Tracheal epithelial cell (primary cell): ENCODE results near the gene DNAJB4. TPM values are rescaled to one million over a fixed set of nuclear protein-coding genes. Genes with fewer than 3 reads are reported as not detected.

ENCODE experiments used
- total RNA-seq: library from RNA; depleted of rRNA; stranded (reverse); fragments of >200 nt; gene quantifications from 2 replicates; pipeline ENCODE4 v1.2.1, GENCODE V29; 2014

DNAJB4 gene
- total RNA-seq, result 9.9 and 17.1 TPM in 2 replicates

DNA sequence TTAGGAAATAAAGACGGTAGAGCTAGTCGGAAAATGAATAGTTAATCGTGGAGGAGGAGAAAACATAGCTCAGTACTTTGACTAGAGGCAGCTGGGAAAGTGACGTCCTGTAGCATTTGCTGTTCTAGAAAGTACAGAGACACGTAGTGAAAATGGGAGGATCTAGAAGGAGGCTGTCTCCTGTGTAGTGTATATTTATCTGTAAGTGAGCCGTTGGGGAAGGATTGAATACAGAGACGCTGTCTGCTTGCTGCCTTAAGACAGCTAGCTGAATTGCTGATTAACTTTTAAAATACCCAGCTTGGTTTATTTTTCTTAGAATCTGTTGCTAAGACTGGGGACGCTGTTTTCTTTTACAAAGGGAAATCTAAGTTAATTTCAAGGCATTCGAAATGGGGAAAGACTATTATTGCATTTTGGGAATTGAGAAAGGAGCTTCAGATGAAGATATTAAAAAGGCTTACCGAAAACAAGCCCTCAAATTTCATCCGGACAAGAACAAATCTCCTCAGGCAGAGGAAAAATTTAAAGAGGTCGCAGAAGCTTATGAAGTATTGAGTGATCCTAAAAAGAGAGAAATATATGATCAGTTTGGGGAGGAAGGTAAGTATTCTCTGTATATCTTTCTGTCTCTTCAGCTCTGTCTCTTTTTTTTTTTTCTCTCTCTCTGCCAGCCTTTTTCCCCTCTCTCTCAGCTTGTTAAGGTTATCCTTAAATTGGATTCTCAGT, at the start of gene DNAJB4:
DNAJB4 (plus strand) TSS at position 221 of the 729 bp plus-strand sequence; CDS start at position 393, 172 bp downstream.

DNA sequence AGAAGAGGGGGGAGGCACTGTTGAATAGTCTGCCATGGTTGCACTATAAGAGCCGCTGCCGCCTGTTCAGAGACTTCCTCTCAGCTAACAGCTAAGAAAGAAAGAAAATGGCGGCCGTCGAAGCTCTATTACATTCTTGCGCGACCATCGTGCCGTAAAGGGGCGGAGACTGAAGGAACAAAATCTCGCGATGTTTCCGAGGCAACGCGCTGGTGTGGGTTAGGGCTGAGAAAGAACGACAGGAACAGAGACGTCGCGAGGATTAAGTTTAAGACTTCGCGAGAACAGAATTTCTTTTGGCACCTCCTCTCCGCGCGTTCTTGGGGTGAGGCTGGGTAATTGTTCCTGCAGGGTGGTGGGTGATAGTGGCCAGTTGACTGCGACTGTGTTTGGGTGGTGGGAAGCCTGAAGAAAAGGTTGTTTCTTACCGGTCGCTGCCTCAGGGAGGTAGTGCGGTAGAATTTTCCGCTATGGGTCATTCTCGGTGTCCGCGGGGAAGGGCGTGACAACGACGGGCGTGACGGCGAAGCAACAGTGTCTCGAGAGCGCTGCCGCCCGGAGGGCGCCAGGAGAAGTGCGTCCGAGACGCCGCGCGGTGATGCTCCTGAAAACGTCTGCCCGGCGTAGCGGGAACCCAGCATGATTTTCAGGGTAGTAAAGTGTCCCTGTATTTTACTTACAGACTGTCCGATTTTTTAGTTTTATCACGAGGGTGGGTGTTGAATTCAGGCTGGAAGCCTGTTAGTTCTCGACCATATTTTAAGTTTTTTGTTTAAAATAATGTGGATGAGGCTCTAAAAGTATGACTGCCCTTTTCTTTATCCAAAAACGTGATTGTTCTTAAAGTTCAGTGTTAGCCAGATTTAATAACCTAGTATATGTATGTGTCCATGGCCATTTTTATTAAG, 25.5 kb upstream of the DNAJB4 start, which contains the start of gene FUBP1:
FUBP1 (minus strand) TSS at position 104 of the 908 bp plus-strand sequence; CDS start at position 36, 68 bp downstream.

DNA sequence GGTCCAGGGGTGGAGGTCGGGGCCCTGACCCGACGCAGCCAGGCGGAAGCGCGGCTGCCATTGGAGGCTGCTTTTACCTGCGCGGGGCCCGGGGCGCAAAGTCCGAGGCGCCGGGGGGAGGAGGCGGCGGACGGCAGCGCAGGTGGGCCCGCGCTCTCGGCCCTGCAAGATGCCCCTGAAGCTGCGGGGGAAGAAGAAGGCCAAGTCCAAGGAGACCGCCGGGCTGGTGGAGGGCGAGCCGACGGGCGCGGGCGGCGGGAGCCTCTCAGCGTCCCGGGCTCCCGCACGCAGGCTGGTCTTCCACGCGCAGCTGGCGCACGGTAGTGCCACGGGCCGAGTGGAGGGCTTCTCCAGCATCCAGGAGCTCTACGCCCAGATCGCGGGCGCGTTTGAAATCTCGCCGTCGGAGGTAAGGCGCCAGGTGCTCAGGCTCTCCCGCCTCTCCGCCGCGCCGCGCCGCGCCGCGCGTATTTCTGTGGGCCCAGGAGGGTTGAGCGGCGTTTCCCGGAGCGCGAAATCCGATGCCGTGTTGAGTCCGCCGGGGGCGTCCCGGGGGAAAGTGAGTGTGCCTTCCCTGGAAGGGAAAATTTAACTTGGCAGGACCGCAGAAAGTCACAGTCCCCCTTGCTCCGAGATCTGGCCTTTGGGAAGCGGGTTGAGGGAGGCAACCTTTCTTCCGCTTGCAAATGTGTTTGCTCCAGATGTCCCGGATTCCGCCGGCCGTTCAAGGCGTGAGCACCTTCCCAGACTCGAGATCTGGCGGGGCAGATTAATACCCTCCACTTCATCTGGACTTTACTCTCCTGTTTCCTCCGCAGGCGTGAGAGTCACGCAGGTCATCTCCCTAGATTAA, 41.4 kb downstream of the DNAJB4 start, which contains the start of gene GIPC2:
GIPC2 (plus strand) TSS at position 41 of the 853 bp plus-strand sequence; CDS start at position 170, 129 bp downstream.

Other genes with a start within 250 kb of the DNAJB4 start
- gene USP33, start 245.1 kb upstream of the DNAJB4 start, total RNA-seq, result 45.3 and 53.7 TPM in 2 replicates
- gene MIGA1, start 225.3 kb upstream of the DNAJB4 start, total RNA-seq, result 9.6 and 14.7 TPM in 2 replicates
- 0.21 and 0.48 TPM in 2 replicates for gene NEXN, start 116.3 kb upstream of the DNAJB4 start, total RNA-seq
- 78.8 and 99.5 TPM in 2 replicates for gene FUBP1, start 25.9 kb upstream of the DNAJB4 start, total RNA-seq
- gene GIPC2, start 41.0 kb downstream of the DNAJB4 start, total RNA-seq, result 0.48 and 3.4 TPM in 2 replicates